Skeletal muscle tissue (tissue), 5 donors: ENCODE data around the gene TMEM87A. TPM values are rescaled to one million over a fixed set of nuclear protein-coding genes. Genes with fewer than 3 reads are reported as not detected.

ENCODE experiments used
- H3K27ac ChIP-seq: one replicate; pipeline ENCODE4 v1.7.0; 2013; ENCODE audit warnings: mild to moderate bottlenecking, low read depth, low read length, inconsistent platforms
- H3K27me3 ChIP-seq, 3 donors: one replicate each; pipeline ENCODE4 v1.7.0; 2013; ENCODE audit warnings: low read length in 3 of 3; ENCODE audit not compliant: control insufficient read depth in 3 of 3, insufficient read depth in 3 of 3
- H3K36me3 ChIP-seq, 3 donors: one replicate each; pipeline ENCODE4 v1.7.0; 2013; ENCODE audit warnings: low read length in 3 of 3; ENCODE audit not compliant: control insufficient read depth in 3 of 3, insufficient read depth in 3 of 3
- H3K4me1 ChIP-seq, 3 donors: one replicate each; pipeline ENCODE4 v1.7.0; 2013; ENCODE audit warnings: low read length in 3 of 3, mild to moderate bottlenecking in 3 of 3; ENCODE audit not compliant: control insufficient read depth in 3 of 3, insufficient read depth in 3 of 3
- H3K4me3 ChIP-seq, 3 donors: one replicate each; pipeline ENCODE4 v1.7.0; 2013; ENCODE audit warnings: low read length in 3 of 3
- H3K9ac ChIP-seq, 3 donors: one replicate each; pipeline ENCODE4 v1.7.0; 2013; ENCODE audit warnings: low read length in 3 of 3, mild to moderate bottlenecking in 3 of 3, moderate library complexity in 2 of 3, low read depth in 1 of 3
- H3K9me3 ChIP-seq, 3 donors: one replicate each; pipeline ENCODE4 v1.7.0; 2013; ENCODE audit warnings: low read length in 3 of 3; ENCODE audit not compliant: control insufficient read depth in 3 of 3
- small RNA-seq: library from RNA; depleted of rRNA; stranded (forward); fragments of <200 nt; gene quantifications from one replicate; pipeline ENCODE3, GENCODE V24; 2014
- total RNA-seq: library from RNA; depleted of rRNA; stranded (reverse); fragments of >200 nt; gene quantifications from one replicate; pipeline ENCODE4 v1.2.3, GENCODE V29; 2014
- donor health status: Osteomylitis.

TMEM87A gene
- total RNA-seq, 1 donor from 2014 or later: 70.5 TPM

GRCh38 chr15:42171795-42172194 lies 101.4 kb downstream of the TMEM87A start:
- Histone ChIP-seq H3K9ac (no peak overlapping the region), H3K27ac (no peak overlapping the region), H3K4me3 (no peak overlapping the region), H3K4me1 (no peaks in the 10 kb centered on the region), H3K36me3 (peaks cover 43 to 62% (median 59%) of the 10 kb centered on the region in 3 donors), H3K27me3 (no peaks in the 10 kb centered on the region), H3K9me3 (no peaks in the 10 kb centered on the region)

GRCh38 chr15:42171122-42171521 lies 102.1 kb downstream of the TMEM87A start:
- Histone ChIP-seq H3K4me1 (no peaks in the 10 kb centered on the region), H3K9ac (no peak overlapping the region), H3K9me3 (no peaks in the 10 kb centered on the region), H3K4me3 (no peak overlapping the region), H3K36me3 (peaks cover 50 to 67% (median 66%) of the 10 kb centered on the region in 3 donors), H3K27me3 (no peaks in the 10 kb centered on the region), H3K27ac (no peak overlapping the region)

- Histone ChIP-seq H3K9me3 (no peaks in the 10 kb centered on the region), H3K4me1 (no peaks in the 10 kb centered on the region), H3K36me3 (peaks cover 72 to 81% (median 76%) of the 10 kb centered on the region in 3 donors), H3K4me3 (no peak overlapping the region), H3K9ac (no peak overlapping the region), H3K27me3 (no peaks in the 10 kb centered on the region), H3K27ac (no peak overlapping the region)
Observed at GRCh38 chr15:42166225-42166940, 106.8 kb downstream of the TMEM87A start.

DNA sequence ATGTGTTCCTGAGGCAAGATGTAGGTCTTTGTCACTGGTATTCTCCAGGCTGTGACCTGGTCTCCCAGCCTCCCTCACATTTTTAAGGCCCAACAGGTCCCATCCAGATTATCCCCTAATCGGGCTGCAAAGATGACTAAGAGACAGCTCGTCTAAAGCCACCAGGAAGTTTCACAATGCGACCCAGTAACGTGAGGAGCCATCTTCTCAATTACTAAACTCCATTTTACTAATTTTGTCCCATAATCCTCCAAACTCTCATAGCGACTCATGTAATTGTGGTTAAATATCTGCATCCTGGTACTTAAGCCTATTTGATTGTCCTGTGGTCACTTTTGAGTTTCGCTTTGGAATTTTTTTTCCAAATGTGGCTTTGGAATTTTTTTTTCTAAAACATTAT lies 108.1 kb downstream of the TMEM87A start:
- Histone ChIP-seq H3K9me3 (no peaks in the 10 kb centered on the region), H3K4me1 (no peaks in the 10 kb centered on the region), H3K4me3 (no peak overlapping the region), H3K9ac (no peak overlapping the region), H3K27ac (no peak overlapping the region), H3K27me3 (no peaks in the 10 kb centered on the region), H3K36me3 (peaks cover 74 to 85% (median 81%) of the 10 kb centered on the region in 3 donors)

DNA sequence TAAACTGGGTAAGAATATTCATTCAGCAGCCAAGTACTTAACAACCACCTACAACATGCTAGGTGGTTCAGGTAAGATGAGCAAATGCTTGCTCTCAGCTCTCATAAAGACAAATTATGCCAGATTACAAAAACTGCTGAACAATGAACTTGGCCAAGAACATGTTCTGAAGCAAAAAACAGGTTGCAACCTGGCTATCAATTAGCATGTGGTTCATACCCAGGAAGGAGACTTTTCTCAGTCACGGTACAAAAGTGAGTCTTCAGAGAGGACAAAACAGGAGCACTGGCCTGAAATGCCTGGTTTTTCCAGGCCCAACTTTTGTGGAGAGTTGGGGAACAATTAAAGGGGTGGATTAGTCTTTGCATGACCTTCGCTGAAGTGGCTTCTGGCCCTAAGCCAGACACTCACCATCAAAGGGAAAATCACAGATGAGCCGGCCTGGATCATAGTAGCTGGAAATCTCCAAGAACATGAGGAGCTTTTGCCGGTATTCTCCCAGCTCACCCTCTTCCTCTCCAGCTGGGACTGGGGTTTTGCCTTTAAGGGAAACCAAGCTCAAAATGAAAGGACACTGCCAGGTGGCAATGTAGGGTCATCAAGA lies 109.2 kb downstream of the TMEM87A start:
- Histone ChIP-seq H3K27ac (no peak overlapping the region), H3K4me1 (peaks cover 4 to 7% (median 6%) of the 10 kb centered on the region in 3 donors), H3K4me3 (no peak overlapping the region), H3K9me3 (no peaks in the 10 kb centered on the region), H3K9ac (no peak overlapping the region), H3K27me3 (no peaks in the 10 kb centered on the region), H3K36me3 (peaks cover 76 to 88% (median 86%) of the 10 kb centered on the region in 3 donors)

DNA sequence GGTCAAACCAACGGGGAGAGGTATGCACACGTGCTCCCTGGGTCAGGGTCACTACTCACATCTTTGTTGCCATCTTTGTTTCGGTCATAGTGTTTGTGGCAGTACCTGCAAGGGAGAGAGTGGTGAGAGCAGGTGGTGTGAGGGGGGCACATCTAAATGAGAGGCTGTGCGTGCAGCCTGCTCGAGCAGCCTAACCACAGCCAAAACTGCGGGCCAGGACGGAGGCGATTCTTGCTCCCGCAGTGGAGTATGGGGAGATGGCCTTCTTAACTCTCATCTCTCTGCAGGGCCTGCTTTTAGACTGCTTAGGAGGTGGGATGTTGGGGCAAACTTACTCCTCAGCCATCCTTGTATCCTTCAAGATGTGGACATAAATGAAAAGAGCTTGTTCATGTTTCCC lies 109.9 kb downstream of the TMEM87A start:
- Histone ChIP-seq H3K4me3 (no peak overlapping the region), H3K27ac (no peak overlapping the region), H3K9ac (no peak overlapping the region), H3K36me3 (peaks cover 78 to 91% (median 83%) of the 10 kb centered on the region in 3 donors), H3K4me1 (peaks cover 11 to 14% (median 13%) of the 10 kb centered on the region in 3 donors), H3K9me3 (no peaks in the 10 kb centered on the region), H3K27me3 (no peaks in the 10 kb centered on the region)

Small RNA genes within 50 kb of the gene (small RNA-seq; reads per million reads assigned to genes)
- gene MIR627: 0.63 reads per million, percentile 68 among the genes with 10 or more reads in this experiment

Other genes starting within 250 kb of the TMEM87A start
- not detected for gene PLA2G4D, start 178.9 kb downstream of the TMEM87A start, total RNA-seq
- not detected for gene PLA2G4F, start 116.8 kb downstream of the TMEM87A start, total RNA-seq
- gene VPS39, start 65.1 kb downstream of the TMEM87A start, total RNA-seq: 29.2 TPM
- 11.5 TPM for gene GANC, start 232 bp downstream of the TMEM87A start, total RNA-seq
- 675 TPM for gene CAPN3, start 86.1 kb upstream of the TMEM87A start, total RNA-seq
- 274 TPM for gene ZNF106, start 217.7 kb upstream of the TMEM87A start, total RNA-seq
- gene SNAP23, start 222.2 kb upstream of the TMEM87A start, total RNA-seq: 50.6 TPM